LNCaP clone FGC (cell line): Measurements from ENCODE around the gene GNA12.

Experiments
- DNase-seq: peaks from one replicate; pipeline ENCODE4 v3.0.0-alpha.2; 2011; ENCODE audit warnings: low read depth
- H3K4me3 ChIP-seq: 2 replicates; pipeline ENCODE4 v1.5.1; 2011; ENCODE audit warnings: mild to moderate bottlenecking, low read depth, low read length, control low read depth
- CTCF ChIP-seq: IDR thresholded peaks from 2 replicates; pipeline ENCODE4 v1.5.1; 2012; ENCODE audit warnings: mild to moderate bottlenecking; ENCODE audit not compliant: control insufficient read depth, insufficient read depth; ENCODE audit errors: extremely low read depth

Gene GNA12

GRCh38 chr7:2782565-2782964, 61.5 kb downstream of the GNA12 start:
- TF ChIP-seq CTCF, result no peak
- no peak for DNase-seq
- no peak overlapping the region for H3K4me3 ChIP-seq

- DNase-seq, result no peak
- no peak for TF ChIP-seq CTCF
- H3K4me3 ChIP-seq, result no peak overlapping the region
Observed at GRCh38 chr7:2782121-2782520, 62.0 kb downstream of the GNA12 start.

GRCh38 chr7:2781636-2782035, 62.5 kb downstream of the GNA12 start:
- DNase-seq, result no peak
- no peak overlapping the region for H3K4me3 ChIP-seq
- no peak for TF ChIP-seq CTCF

GRCh38 chr7:2779051-2779450, 65.1 kb downstream of the GNA12 start:
- DNase-seq, result no peak
- H3K4me3 ChIP-seq, result no peak overlapping the region
- TF ChIP-seq CTCF, result no peak

GRCh38 chr7:2777898-2778535, 66.1 kb downstream of the GNA12 start:
- DNase-seq, result no peak
- H3K4me3 ChIP-seq, result no peak overlapping the region
- TF ChIP-seq CTCF, result no peak

GRCh38 chr7:2776401-2776800, 67.7 kb downstream of the GNA12 start:
- DNase-seq, result no peak
- TF ChIP-seq CTCF, result no peak
- no peak overlapping the region for H3K4me3 ChIP-seq

GRCh38 chr7:2775785-2776184, 68.3 kb downstream of the GNA12 start:
- TF ChIP-seq CTCF, result no peak
- no peak for DNase-seq
- H3K4me3 ChIP-seq, result no peak overlapping the region
